ENCODE results near the gene MAD1L1. TPM values are rescaled to one million over a fixed set of nuclear protein-coding genes. Genes with fewer than 3 reads are reported as not detected.

MAD1L1 gene
- total RNA-seq, 4 donors from 2014 or later, result 8.0 to 52.7 (median 26.7) TPM

GRCh38 chr7:2054927-2055326 lies 177.8 kb downstream of the MAD1L1 start:
- in situ Hi-C loops (cut with MboI; ENCODE audit: low pct_ligation_motif_present in 1 of 4, low pct_unique_long_range_greater_than_20kb in 1 of 4, low sequenced_read_pairs in 3 of 4), result no loop called here
- H3K4me3 ChIP-seq, result no peak overlapping the region

GRCh38 chr7:2053395-2053794 lies 179.3 kb downstream of the MAD1L1 start:
- in situ Hi-C loops (cut with MboI; ENCODE audit: low pct_ligation_motif_present in 1 of 4, low pct_unique_long_range_greater_than_20kb in 1 of 4, low sequenced_read_pairs in 3 of 4), result no loop called here
- DNase-seq, result no peak
- H3K9me3 ChIP-seq, result no peaks in the 10 kb centered on the region
- no peaks in the 10 kb centered on the region for H3K36me3 ChIP-seq
- 100% methylated on average over 13 of the region's 13 CpGs; no CpG with 5 or more reads in 1 of the 2 donors for WGBS, 2 donors (ENCODE audit: low coverage in 1 of 2)
- H3K4me3 ChIP-seq, result no peak overlapping the region
- TF ChIP-seq POLR2AphosphoS5 (IDR thresholded peaks at IDR 0.05), result no peak
- TF ChIP-seq POLR2A (IDR thresholded peaks at IDR 0.05), result no peak
- TF ChIP-seq CTCF (IDR thresholded peaks at IDR 0.05), result no peak
- no peak for TF ChIP-seq EP300 (IDR thresholded peaks at IDR 0.05; ENCODE audit: low read depth)
- no peaks in the 10 kb centered on the region for H3K27me3 ChIP-seq
- intact Hi-C loops (cut with DNase I; ENCODE audit: low total_unique reads), result no loop called here
- no peak overlapping the region for H3K27ac ChIP-seq
- H3K4me1 ChIP-seq, result no peaks in the 10 kb centered on the region

More at GRCh38 chr7:2054927-2055326, 177.8 kb downstream of the MAD1L1 start:
- DNase-seq, result no peak
- H3K4me1 ChIP-seq, result no peaks in the 10 kb centered on the region
- H3K27ac ChIP-seq, result no peak overlapping the region
- WGBS, 2 donors (ENCODE audit: low coverage in 1 of 2), result 95% methylated on average over 17 of the region's 17 CpGs; no CpG with 5 or more reads in 1 of the 2 donors
- no peak for TF ChIP-seq CTCF (IDR thresholded peaks at IDR 0.05)
- TF ChIP-seq EP300 (IDR thresholded peaks at IDR 0.05; ENCODE audit: low read depth), result no peak
- TF ChIP-seq POLR2A (IDR thresholded peaks at IDR 0.05), result no peak
- no peak for TF ChIP-seq POLR2AphosphoS5 (IDR thresholded peaks at IDR 0.05)
- H3K9me3 ChIP-seq, result no peaks in the 10 kb centered on the region
- intact Hi-C loops (cut with DNase I; ENCODE audit: low total_unique reads), result no loop called here
- H3K36me3 ChIP-seq, result no peaks in the 10 kb centered on the region
- H3K27me3 ChIP-seq, result no peaks in the 10 kb centered on the region

GRCh38 chr7:2052657-2053048 lies 180.1 kb downstream of the MAD1L1 start:
- Histone ChIP-seq H3K36me3 (no peaks in the 10 kb centered on the region), H3K4me3 (no peak overlapping the region), H3K27me3 (no peaks in the 10 kb centered on the region), H3K9me3 (no peaks in the 10 kb centered on the region), H3K4me1 (peaks cover 0 to 5% (median under 1%) of the 10 kb centered on the region in 4 donors), H3K27ac (no peak overlapping the region)
- no peak for DNase-seq
- no peak for TF ChIP-seq POLR2AphosphoS5 (IDR thresholded peaks at IDR 0.05)
- no peak for TF ChIP-seq EP300 (IDR thresholded peaks at IDR 0.05; ENCODE audit: low read depth)
- no peak for TF ChIP-seq CTCF (IDR thresholded peaks at IDR 0.05)
- TF ChIP-seq POLR2A (IDR thresholded peaks at IDR 0.05), result no peak
- intact Hi-C loops (cut with DNase I; ENCODE audit: low total_unique reads), result no loop called here
- 92 to 100% methylated on average over 1 to 12 of the region's 13 CpGs for WGBS, 2 donors (ENCODE audit: low coverage in 1 of 2)
- in situ Hi-C loops (cut with MboI; ENCODE audit: low pct_ligation_motif_present in 1 of 4, low pct_unique_long_range_greater_than_20kb in 1 of 4, low sequenced_read_pairs in 3 of 4), result no loop called here

- Histone ChIP-seq H3K27me3 (no peaks in the 10 kb centered on the region), H3K27ac (no peak overlapping the region), H3K4me1 (peaks cover 0 to 9% (median 4%) of the 10 kb centered on the region in 4 donors), H3K4me3 (no peak overlapping the region), H3K9me3 (no peaks in the 10 kb centered on the region), H3K36me3 (no peaks in the 10 kb centered on the region)
- intact Hi-C loops (cut with DNase I; ENCODE audit: low total_unique reads) (no loop called here), in situ Hi-C loops (cut with MboI; ENCODE audit: low pct_ligation_motif_present in 1 of 4, low pct_unique_long_range_greater_than_20kb in 1 of 4, low sequenced_read_pairs in 3 of 4) (no loop called here)
- 93% methylated on average over 27 of the region's 30 CpGs; no CpG with 5 or more reads in 1 of the 2 donors for WGBS, 2 donors (ENCODE audit: low coverage in 1 of 2)
- TF ChIP-seq POLR2A (IDR thresholded peaks at IDR 0.05) (no peak), POLR2AphosphoS5 (IDR thresholded peaks at IDR 0.05) (no peak)
- no peak for DNase-seq
Observed at GRCh38 chr7:2051707-2052656, 180.8 kb downstream of the MAD1L1 start.
